ENCODE results near the gene IRX3.
"Not testable (repeated sequence)": the region's sequence is repeated elsewhere in the genome, so short reads cannot be mapped to it uniquely, and the experiment has no call there.

The IRX3 gene

DNA sequence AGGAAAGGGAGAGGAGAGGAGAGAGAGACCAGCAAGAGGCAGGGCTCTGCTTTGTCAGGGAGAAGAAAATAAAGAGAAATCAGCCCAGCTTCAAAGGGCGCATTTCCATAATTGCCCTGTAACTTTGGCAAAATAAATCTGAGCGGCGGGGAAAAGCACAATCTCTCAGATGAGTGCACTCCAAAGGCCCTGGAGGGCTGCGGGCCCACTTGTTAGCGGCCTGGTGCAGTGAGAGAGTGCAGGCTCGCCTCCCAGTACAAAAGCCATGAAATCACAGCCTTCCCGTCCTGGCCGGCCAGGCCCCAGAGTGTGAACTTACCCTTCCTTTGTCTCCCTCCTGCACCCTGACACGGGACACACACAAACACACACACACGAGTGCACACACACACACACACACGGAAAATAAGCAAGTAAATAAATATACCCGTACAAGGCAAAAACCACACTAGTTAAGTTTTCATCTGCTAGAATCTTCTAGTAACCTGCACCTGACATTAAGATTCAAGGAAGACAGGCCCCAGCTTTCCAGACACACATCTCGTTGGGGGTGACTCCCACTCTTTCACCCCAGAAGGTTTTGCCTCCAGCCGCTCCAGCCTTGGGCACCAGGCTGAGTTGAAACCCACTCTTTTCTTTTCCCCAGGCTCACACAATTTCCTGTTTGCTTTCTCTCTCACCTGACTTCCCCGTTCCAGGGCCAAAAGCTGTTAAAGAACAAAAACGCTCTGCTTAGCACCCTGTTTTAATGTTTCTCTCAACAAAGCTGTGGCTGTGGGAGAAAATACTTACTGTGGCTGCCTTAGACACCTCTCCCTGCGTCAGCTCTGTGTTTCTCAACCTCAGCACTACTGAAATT lies 8.5 kb downstream of the IRX3 start:
- no peak for DNase-seq (ENCODE audit: low read depth in 2 of 2, low spot score in 1 of 2)

DNA sequence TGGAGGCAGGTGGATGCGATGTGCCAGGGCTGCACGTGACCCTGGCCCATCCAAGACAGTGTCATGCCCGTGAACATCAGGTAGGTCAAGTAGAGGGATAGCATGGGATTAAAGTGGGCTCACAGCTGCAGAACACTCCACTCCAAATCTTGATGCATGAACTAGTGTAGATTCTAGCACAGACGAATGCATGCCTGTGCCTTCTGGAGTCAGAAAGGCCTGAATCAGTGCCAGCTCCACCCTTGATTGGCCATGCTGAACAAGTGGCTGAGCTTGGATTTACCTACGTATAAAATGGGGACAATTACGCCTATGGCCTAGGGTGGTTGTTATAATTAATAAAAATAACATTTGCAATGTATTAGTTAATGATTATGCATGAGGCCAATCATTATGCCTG lies 10.6 kb downstream of the IRX3 start:
- no peak for DNase-seq (ENCODE audit: low read depth in 2 of 2, low spot score in 1 of 2)

DNA sequence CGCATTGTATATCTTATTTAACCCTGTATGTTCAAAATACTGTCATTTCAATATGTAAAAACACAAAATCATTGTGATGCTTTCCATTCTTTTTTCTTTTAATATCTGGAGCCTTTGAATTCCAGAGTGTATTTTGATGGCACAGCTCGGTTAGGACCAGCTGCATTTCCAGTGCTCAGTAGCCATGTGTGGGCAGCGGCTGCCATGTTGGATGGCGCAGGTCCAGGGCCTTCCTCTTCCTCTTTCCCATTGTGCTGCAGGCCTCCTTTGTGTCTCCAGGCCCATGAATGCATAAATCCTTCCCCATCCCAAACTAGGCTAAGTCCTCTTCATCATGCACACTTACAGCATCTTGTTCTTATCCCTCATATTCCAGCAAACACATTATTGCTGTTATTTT lies 13.0 kb downstream of the IRX3 start:
- no peak for DNase-seq (ENCODE audit: low read depth in 2 of 2, low spot score in 1 of 2)

DNA sequence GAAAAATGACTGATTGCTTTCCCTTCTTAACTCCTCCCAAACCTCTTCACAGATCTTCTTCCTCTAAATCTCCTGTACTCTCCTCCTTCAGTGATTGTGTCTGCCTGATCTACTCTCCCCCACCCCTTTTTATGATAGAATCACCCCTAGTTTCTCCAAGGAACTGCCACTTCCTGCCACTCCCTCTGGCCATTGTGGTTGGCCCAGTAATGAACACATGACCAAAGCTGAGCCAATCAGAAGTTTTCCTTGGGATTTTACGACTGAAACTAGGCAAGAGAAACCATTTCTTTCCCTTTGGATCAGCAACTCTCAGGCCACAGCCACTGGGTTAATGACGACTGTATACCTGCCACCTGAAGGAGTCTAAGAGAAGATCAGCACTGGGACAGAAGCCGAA lies 15.9 kb downstream of the IRX3 start:
- DNase-seq (ENCODE audit: low read depth in 2 of 2, low spot score in 1 of 2), result no peak

DNA sequence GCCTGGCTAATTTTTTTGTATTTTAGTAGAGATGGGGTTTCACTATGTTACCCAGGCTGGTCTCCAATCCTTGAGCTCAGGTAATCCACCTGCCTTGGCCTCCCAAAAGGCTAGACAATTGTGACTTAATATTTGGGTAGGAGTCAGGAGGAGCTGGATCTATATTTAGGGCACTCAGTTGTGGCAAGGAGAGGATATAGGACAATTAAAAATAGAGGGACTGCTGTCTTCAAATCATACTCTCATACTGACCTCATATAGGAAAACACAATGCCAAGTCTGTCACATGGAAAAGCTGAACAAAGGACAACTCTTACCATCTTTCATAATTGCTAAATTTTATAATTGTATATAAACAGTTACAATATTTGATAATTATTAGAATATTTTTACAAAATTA lies 17.1 kb downstream of the IRX3 start:
- DNase-seq (ENCODE audit: low read depth in 2 of 2, low spot score in 1 of 2), result no peak

DNA sequence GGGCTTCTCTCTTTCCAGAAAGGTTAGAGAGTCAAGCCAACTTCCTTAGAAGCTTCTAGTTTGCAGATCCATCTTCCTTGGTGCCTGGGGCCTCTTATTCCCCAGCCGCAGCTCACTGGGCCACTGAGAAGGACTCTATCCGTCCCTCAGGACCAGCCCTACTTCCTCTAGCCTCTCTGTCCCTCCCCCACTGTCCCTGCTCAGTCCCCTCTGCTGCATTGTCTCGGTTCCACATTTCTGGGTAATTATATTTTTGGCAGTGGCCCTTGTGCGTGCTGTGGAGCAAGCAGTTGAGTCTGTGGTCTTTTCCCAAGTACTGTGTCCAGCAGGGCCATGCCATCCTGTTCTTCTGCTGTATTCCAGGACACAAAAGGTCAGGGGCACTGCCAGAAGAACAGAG lies 17.8 kb downstream of the IRX3 start:
- DNase-seq (ENCODE audit: low read depth in 2 of 2, low spot score in 1 of 2), result no peak

DNA sequence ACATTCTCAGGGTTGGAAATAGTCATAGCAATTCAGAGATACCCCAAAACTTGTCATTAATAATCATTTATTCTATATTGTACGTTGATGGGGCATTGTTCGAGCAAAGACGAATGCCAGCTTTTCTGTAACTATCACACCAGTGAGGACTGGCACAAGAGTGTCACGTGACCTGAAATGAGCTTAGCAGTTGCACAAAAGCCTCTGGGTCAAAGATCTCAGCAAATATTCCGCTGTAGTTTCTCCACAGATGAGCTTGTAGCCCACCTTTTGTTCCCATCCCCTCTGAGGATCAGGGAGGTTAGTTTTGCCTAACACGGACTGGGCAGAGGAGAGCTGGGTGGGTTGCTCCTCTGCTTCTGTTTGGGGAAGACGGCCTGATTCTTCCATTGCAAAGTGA lies 18.2 kb downstream of the IRX3 start:
- DNase-seq (ENCODE audit: low read depth in 2 of 2, low spot score in 1 of 2), result no peak

DNA sequence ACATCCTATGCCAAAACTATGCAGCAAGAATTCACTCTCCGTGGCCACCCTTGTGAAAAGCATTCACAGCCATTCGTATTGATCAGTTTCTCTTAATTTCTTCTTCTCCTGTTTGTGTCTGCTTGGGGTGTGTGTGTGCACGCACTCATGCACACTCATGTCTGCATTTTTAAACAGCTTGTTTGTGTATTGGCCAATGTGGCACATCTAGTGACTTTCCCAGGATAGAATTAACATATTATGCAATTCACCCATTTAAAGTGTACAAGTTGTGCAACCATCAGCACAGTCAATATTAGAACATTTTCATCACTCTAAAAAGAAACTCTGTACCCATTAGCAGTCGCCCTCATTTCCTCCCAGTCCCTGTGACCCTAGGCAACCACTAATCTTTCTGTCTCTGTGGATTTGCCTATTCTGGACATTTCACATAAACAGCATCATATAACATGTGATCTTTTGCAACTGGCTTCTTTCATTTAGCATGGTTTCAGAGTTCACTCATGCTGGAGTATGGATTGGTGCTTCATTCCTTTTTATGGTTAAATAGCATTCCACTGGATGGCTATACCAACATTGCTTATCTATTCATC lies 20.1 kb downstream of the IRX3 start:
- no peak for DNase-seq (ENCODE audit: low read depth in 2 of 2, low spot score in 1 of 2)

DNA sequence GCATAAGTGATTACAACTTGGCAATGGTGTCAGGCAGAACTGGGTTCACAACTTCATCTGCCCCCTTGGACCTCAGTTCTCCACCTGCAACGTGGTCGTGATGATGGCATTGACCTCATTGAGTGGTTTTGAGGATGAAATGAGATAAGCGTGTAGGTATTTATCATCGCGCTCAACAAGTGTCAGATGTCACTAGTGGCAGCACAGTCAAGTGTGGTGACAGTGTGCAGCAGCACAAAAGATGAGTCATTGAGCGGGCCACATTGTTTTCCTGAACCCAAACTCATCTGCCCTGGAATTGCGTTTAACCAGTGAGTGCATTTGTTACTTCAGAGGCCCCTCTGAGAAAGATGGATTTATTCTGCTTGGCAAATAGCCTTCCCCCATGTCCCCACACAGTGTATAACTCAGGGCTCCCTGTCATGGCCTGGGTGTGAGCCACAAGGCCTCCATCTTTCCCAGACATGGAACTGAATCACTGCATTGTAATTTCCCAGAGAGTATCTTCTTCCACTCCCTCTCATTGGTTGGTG lies 20.9 kb downstream of the IRX3 start:
- no peak for DNase-seq (ENCODE audit: low read depth in 2 of 2, low spot score in 1 of 2)

DNA sequence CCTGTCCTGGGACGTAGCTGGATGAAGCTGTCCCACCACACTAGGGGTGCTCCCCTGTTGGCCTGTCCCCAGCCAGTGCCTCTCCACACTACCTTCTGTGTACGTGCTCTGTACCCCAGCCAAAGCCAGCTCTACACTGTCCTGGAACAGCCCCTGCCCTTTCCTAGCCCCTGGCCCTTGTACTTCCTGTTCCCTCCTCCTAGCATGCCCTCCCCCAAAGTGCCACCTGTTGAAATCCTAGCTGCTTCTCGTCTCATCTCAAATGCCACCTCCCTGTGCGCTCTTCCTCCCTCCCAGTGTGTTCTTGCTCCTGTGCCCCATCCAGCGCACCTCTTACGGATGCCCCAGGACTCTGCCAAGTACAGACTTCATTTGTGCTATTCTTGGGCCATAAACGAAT lies 33.5 kb downstream of the IRX3 start:
- DNase-seq (ENCODE audit: low read depth in 2 of 2, low spot score in 1 of 2), result no peak

DNA sequence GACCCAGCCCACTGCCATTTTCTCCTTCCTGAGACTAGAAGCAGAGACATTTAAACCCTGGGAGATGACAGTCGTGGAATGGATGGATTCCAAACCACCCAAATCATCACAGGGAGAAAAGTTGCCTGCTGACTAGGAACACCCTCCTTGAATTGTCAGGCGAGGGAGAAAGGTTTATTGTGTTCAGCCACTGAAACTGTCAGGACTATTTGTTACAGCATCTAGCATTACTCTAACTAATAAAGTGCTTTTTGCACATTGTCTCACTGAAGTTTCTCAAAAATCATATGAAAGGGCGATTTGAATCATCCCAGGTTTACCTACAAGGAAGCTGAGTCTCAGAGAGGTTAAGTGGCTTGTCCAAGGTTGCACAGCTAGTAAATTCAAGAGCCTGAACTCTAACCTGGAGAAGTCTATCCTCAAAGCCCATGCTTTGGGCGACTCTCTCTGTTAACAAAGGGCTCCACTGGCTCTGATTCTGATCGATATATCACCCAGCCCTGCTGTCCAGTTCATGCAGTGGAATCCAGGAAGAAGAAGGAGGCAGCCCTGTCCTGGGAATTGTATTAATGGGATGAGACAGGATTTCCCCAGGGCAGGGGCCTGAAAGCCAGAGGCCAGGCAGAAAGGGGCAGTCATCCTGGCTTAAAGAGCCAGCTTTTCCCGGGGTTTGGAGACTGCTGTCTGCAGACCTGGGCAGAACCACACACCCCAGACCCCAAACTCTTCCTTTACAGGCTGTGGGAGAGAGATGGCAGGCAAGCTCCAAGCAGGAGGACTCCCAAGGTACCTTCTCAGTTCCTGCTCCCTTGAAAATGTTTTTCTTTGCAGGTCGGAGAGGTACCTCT lies 37.5 kb downstream of the IRX3 start:
- DNase-seq (ENCODE audit: low read depth in 2 of 2, low spot score in 1 of 2), result no peak

DNA sequence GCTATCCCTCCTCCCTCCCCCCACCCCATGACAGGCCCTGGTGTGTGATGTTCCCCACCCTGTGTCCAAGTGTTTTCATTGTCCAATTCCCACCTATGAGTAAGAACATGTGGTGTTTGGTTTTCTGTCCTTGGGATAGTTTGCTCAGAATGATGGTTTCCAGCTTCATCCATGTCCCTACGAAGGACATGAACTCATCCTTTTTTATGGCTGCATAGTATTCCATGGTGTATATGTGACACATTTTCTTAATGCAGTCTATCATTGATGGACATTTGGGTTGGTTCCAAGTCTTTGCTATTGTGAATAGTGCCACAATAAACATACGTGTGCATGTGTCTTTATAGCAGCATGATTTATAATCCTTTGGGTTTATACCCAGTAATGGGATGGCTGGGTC lies 38.9 kb downstream of the IRX3 start:
- not testable (repeated sequence) for DNase-seq (ENCODE audit: low read depth in 2 of 2, low spot score in 1 of 2)

DNA sequence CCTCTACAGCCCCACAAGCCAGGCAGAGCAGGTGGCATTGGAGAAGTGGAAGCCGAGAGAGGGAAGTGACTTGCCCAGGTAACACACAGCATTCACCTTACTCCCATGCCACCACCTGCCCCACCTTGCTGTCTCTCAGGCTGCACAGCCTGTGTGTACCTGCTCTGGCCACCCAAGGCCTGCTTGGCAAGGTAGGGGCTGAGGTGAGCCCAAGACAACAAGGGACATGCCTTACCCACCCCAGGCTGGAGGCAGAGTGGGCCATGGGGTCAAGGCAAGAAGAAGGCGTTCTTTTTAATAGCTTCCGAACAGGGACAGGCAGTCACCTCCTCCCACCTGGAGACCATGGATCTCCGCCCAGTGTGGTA lies 40.1 kb downstream of the IRX3 start:
- no peak for DNase-seq (ENCODE audit: low read depth in 2 of 2, low spot score in 1 of 2)

DNA sequence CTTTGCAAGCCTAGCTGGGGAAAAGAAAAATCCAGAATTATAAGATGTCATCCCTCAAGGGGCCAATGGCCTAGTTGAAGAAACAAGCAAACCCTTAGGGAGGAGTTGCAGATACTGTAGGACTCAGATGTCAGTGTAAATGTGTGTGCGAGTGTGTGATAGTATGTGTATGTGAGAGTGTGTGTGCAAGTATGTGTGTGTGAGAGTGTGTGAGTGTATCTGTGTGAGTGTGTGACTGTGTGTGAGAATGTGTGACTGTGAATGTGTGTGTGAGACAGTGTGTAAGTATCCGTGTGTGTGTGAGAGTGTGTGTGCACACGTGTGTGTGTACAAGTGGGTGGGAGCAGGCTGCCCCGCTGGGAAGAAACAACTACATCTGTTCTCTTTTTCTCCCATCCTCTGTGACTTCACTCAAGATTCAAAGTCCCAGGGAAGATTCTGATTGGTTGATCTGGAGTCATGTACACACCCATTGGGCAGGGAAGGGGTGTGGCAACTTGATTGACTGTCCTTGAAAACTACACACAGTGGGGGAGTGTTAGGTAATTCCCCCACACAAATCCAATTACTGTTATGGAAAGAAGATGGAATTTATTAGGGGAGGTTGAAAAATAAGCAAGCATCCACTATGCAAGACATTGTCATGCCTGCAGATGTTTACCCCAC lies 40.7 kb downstream of the IRX3 start:
- no peak for DNase-seq (ENCODE audit: low read depth in 2 of 2, low spot score in 1 of 2)

DNA sequence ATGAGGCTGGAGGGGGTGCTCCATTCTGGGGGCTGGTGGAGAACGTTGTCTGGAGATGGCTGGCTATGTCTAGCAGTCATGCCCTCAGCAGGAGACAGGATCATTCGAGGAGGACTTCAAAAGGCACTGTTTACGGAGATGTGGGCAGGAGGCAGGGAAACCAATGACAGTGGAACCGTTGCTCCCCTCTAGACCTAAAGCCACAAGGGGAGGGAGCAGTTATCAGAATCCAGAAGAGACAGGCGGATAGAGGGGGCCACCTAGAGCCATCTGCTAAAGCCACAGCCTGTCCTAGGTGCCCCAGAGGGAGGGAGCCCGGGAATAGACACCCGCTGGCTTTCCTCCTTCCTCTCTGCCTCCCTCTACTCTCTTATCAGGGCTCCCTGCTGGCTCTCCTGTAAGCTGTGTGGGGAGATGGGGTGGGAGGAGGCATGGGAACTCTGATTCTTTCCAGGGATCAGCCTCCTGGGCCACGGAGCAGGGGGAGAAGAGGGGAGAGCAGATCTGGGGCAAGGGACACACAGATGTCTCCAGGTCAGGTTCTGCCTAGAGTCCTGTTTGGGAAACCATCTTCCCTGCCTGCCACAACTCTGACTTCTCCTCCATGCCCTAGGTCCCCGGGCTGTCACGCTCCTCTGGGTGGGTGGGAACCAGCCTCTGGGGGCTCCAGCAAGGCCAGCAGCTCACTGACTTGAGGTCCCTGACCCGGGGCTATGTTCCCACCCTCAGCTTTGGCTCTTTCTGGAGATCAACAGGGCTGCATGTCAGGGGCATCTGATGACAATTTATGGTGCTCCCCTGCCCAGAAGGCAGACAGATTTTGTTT lies 42.3 kb downstream of the IRX3 start:
- no peak for DNase-seq (ENCODE audit: low read depth in 2 of 2, low spot score in 1 of 2)

DNA sequence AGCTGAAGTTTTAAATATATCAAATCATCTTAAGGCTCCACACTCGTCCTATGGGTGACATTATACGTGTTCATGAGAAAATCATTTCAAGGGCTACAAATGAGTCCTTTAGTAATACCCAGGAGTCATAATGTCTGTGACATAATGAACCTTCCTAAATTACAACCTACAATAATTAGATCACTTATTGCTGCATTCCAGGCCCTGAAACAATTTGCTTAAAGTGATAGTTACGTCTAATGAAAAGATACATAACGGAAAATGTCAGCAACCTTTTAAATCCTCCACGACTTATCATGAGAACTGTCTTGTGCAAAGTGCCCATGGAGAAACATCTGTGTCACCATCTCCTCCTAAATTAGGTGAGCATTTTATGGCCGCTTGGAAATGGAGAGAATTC lies 43.4 kb downstream of the IRX3 start:
- no peak for DNase-seq (ENCODE audit: low read depth in 2 of 2, low spot score in 1 of 2)

DNA sequence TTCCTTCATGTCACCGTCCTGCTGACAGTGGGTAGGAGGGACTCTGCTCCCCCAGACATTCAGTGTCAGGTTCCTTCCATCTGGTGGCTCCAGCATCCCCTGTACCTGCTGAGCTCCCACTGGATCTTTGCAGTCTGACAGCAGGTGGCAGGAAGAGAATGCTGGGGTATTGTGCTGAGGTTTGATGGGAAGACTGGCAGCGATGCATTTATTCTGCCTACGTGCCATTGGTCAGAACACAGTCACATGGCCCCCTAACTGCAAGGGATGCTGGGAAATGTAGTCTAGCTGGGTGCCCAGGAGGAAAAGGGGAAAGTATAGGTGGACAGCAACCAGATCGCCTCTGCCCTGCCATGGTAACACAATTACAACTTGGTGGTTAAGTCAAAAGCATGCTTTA lies 44.4 kb downstream of the IRX3 start:
- no peak for DNase-seq (ENCODE audit: low read depth in 2 of 2, low spot score in 1 of 2)

DNA sequence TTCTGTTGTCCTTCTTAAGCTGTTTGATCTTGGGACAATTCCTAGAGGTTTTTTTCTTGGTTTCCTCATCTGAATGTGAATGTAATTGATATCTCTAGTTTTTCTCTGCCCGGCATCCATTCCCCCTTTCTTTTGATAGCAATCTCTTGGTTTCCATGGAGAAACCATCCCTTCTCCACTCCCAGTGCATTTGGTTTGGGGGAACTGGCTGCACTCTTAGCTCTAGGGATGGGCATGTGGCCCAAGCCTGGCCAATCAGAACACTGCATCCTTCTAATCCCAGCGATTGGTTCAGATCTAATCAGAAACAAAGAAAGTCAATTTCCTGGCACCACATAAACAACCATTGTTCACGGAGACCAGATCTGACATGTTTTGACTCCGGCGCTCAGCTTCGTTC lies 45.1 kb downstream of the IRX3 start:
- DNase-seq (ENCODE audit: low read depth in 2 of 2, low spot score in 1 of 2), result no peak

DNA sequence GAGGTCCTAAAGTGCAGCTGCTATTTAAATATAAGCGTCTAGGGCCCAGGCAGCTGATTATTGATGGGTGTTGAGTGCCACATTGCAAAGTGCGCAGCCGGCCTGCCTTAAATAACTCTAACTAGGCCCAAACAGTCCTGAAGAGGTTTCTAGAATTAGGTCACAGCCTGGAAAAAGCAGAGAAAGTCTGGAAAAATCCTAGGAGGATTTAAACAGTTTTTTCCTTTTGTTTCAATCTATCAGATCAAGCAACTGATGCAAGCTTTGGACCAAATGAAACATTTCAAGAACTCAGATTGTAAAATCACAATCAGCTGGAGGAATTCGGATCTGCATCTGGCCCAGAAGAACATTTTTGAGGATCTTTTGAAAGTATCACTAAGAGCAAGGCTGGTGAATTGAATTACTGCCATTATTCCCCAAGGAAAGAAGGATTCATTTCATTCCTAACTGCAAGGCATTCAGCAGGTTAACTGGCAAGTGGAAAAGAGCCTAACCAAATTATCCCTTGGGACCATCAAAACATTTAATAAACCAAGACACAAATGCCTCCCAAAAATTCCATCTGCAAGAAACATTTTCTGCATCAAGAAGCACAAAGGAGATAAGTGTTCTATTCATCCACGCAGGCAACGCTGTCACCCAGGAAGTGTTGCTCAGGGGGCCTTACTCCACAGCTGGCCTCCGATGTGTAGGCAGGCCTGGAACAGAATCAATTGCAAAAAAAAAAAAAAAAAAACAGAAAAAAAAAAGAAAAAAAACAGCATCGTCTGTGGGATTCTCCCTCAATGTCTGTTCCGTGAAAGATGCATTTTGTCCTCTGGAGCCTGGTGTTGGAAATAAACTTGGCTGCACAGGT lies 46.1 kb downstream of the IRX3 start:
- no peak for DNase-seq (ENCODE audit: low read depth in 2 of 2, low spot score in 1 of 2)

DNA sequence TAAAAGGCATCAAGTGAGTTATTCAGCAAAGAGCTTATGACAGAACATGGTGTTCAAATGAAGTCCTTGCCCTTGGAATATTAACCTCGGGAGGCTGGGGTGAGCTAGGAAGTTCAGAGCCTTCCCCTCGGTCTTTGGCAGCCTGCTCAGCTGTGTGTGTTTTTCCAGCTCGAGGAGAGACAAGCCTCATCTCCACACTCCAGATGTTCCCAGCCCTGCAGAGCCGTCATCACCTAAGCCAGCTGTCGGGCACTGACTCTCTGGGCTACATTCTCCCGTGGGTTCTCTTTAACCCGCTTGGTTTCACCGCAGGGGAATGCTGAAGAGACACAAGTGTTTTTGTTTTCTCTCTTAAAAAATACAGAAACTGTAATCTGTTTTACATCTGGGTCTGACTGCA lies 47.1 kb downstream of the IRX3 start:
- DNase-seq (ENCODE audit: low read depth in 2 of 2, low spot score in 1 of 2), result no peak

Measured in stimulated activated CD8-positive, alpha-beta memory T cell treated with anti-CD3 and anti-CD28 coated beads, Interleukin-4, amount 100 ng/mL, for 4 hours (primary cell).